B cell (primary cell): ENCODE measurements around the gene ITPR1. TPM values are rescaled to one million over a fixed set of nuclear protein-coding genes. Genes with fewer than 3 reads are reported as not detected.

Experiments used
- ATAC-seq: fragments of 200-7000 bp; cut with Tn5 transposase; one replicate; pipeline ENCODE4 v1.10.0; 2021; ENCODE audit warnings: low read depth, mild to moderate bottlenecking, moderate number of reproducible peaks, moderate library complexity
- CTCF ChIA-PET: fragments of 350-600 bp; sonication (Branson Sonifier 250); formaldehyde crosslinking; loops from one replicate; lab custom pipeline; 2021; ENCODE audit warnings: antibody characterized with exemption, inconsistent platforms; lab: Charles Lee
- POLR2A ChIA-PET: fragments of 350-600 bp; sonication (Branson Sonifier 250); formaldehyde crosslinking; loops from one replicate; lab custom pipeline; 2021; ENCODE audit warnings: antibody characterized with exemption; lab: Charles Lee
- DNase-seq: peaks from one replicate; pipeline ENCODE4 v3.0.0; 2013
- H2AFZ ChIP-seq: 2 replicates; pipeline ENCODE4 v1.6.1; 2012; ENCODE audit warnings: mild to moderate bottlenecking, low read depth, low read length; ENCODE audit not compliant: insufficient read depth, poor library complexity, severe bottlenecking
- H3K27ac ChIP-seq, 2 donors: 1 replicate in 1 of 2; 2 replicates in 1 of 2; pipeline ENCODE4 v1.5.1; 2012 to 2013; ENCODE audit warnings: low read length in 2 of 2, mild to moderate bottlenecking in 2 of 2, moderate library complexity in 1 of 2
- H3K27me3 ChIP-seq, 4 experiments: fragments of 200-600 bp in 1 of 4; sonication (generic) in 1 of 4; replicated peaks in 1 of 4; 1 replicate in 2 of 4; 2 replicates in 2 of 4; pipeline versions ENCODE4 v1.6.1 to v1.7.0; 2013 to 2016; ENCODE audit warnings: low read length in 3 of 4, mild to moderate bottlenecking in 2 of 4, mixed read lengths in 1 of 4, moderate library complexity in 1 of 4; ENCODE audit not compliant: insufficient read depth in 4 of 4, control insufficient read depth in 3 of 4; ENCODE audit errors: control extremely low read depth in 1 of 4
- H3K36me3 ChIP-seq, 2 experiments: replicated peaks in 1 of 2; 1 replicate in 1 of 2; 2 replicates in 1 of 2; pipeline versions ENCODE4 v1.6.1 to v1.7.1; 2013; ENCODE audit warnings: low read length in 1 of 2; ENCODE audit not compliant: insufficient read depth in 2 of 2, control insufficient read depth in 1 of 2; ENCODE audit errors: control extremely low read depth in 1 of 2, extremely low read depth in 1 of 2
- H3K4me1 ChIP-seq, 2 donors: fragments of 200-600 bp in 1 of 2; sonication (generic) in 1 of 2; 1 replicate in 1 of 2; 2 replicates in 1 of 2; pipeline versions ENCODE4 v1.5.1 to v1.6.1; 2013 to 2017; ENCODE audit warnings: low read length in 2 of 2; ENCODE audit not compliant: control insufficient read depth in 2 of 2, insufficient read depth in 2 of 2
- H3K4me2 ChIP-seq: replicated peaks from 2 replicates; pipeline ENCODE3; 2012; ENCODE audit warnings: mild to moderate bottlenecking, low read depth, low read length; ENCODE audit not compliant: poor library complexity, severe bottlenecking
- H3K4me3 ChIP-seq, 5 experiments: fragments of 200-600 bp in 1 of 5; sonication (generic) in 1 of 5; 1 replicate in 3 of 5; 2 replicates in 2 of 5; pipeline versions ENCODE4 v1.5.1 to v1.7.0; 2011 to 2016; ENCODE audit warnings: low read length in 4 of 5, mild to moderate bottlenecking in 4 of 5, low read depth in 2 of 5, control low read depth in 1 of 5, moderate library complexity in 1 of 5; ENCODE audit not compliant: insufficient read depth in 1 of 5; ENCODE audit errors: control extremely low read depth in 1 of 5, extremely low read depth in 1 of 5
- H3K79me2 ChIP-seq: fragments of 200-600 bp; sonication (generic); one replicate; pipeline ENCODE4 v1.6.0; 2016; ENCODE audit warnings: low read length; ENCODE audit not compliant: control insufficient read depth, insufficient read depth
- H3K9ac ChIP-seq: fragments of 200-600 bp; sonication (generic); 2 replicates; pipeline ENCODE4 v1.6.1; 2017; ENCODE audit warnings: mild to moderate bottlenecking, low read length, moderate library complexity
- H3K9me3 ChIP-seq, 3 donors: one replicate each; pipeline versions ENCODE4 v1.6.1 to v1.7.1; 2013; ENCODE audit warnings: low read length in 2 of 3; ENCODE audit not compliant: control insufficient read depth in 2 of 3, insufficient read depth in 1 of 3; ENCODE audit errors: control extremely low read depth in 1 of 3
- H4K20me1 ChIP-seq: 2 replicates; pipeline ENCODE4 v1.6.0; 2012; ENCODE audit warnings: mild to moderate bottlenecking, low read length; ENCODE audit not compliant: insufficient read depth, control insufficient read depth, poor library complexity, severe bottlenecking
- H3K27ac Mint-ChIP-seq: one replicate; pipeline ENCODE4 v1.8.0; 2021; ENCODE audit warnings: mixed read lengths
- H3K27me3 Mint-ChIP-seq: one replicate; pipeline ENCODE4 v1.8.0; 2021; ENCODE audit warnings: mixed read lengths
- H3K4me1 Mint-ChIP-seq: one replicate; pipeline ENCODE4 v1.8.0; 2021; ENCODE audit warnings: mixed read lengths
- H3K4me3 Mint-ChIP-seq: one replicate; pipeline ENCODE4 v1.8.0; 2021; ENCODE audit warnings: mixed read lengths
- H3K9me3 Mint-ChIP-seq: one replicate; pipeline ENCODE4 v1.8.0; 2022; ENCODE audit warnings: mixed read lengths; ENCODE audit not compliant: insufficient read depth
- EZH2 ChIP-seq: IDR thresholded peaks from 2 replicates; pipeline ENCODE4 v1.6.1; 2012; ENCODE audit warnings: borderline replicate concordance, low read depth, mild to moderate bottlenecking, moderate library complexity, low read length; ENCODE audit not compliant: insufficient read depth, poor library complexity, severe bottlenecking
- WGBS: methylation state at CpG from one replicate; pipeline ENCODE4 v1.1.5; 2013; ENCODE audit warnings: missing lambda C conversion rate; ENCODE audit not compliant: insufficient coverage; 5-methylcytosine and 5-hydroxymethylcytosine counted together
- intact Hi-C: fragments of 100-400 bp; cut with micrococcal nuclease; formaldehyde crosslinking; loops from one replicate; pipeline ENCODE4 v1.10.0; 2022
- polyA plus RNA-seq: library from polyadenylated mRNA; depleted of rRNA; stranded (reverse); fragments of >200 nt; gene quantifications from 2 replicates; pipeline ENCODE4 v1.2.3, GENCODE V29; 2012
- total RNA-seq, 2 donors: library from RNA; stranded (reverse); fragments of 120-200 nt in 1 of 2; gene quantifications; 1 replicate in 1 of 2; 2 replicates in 1 of 2; pipeline versions ENCODE4 v1.2.3 to v1.2.4, GENCODE V29; 2013 to 2022
- TF ChIP-seq, protein P1 (sequence below): fragments of 200-600 bp; IDR thresholded peaks from one replicate; pipeline ENCODE4 v1.8.0; 2022; ENCODE audit warnings: antibody characterized with exemption, mild to moderate bottlenecking

ITPR1 gene
- total and polyA plus RNA-seq, 2 donors (not counting 1 experiment from before 2014, with no cell fraction given): 64.0 to 332 TPM

DNA sequence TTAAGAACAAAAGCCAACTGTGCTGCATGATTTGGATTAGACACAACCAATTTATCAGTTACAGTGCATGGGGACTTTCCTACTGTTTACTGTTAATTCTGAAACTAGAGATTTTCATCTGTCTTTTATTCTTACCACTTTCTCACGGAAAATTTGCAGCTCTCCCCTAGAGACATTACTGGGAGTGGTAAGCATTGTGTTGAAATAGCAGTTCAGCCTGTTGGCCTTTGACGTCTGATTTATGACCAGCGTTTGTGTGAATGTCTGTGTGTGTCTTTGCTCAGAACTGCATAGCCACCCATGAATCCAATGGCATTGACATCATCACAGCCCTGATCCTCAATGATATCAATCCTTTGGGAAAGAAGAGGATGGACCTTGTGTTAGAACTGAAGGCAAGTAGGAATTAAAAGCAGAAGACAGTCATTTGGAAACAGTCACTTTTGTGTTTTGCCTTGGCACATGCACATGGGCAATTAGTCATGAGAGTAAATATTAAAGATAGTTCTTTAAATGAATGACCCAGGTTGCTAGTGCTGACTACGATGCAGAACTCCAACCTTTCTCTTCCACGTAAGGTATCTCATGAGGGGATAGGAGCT lies 283.9 kb downstream of the ITPR1 start:
- Histone ChIP-seq H3K9me3 (no peaks in the 10 kb centered on the region), H3K79me2 (peaks cover 7% of the 10 kb centered on the region), H3K27ac (no peak overlapping the region), H3K4me1 (no peaks in the 10 kb centered on the region), H3K9ac (no peak overlapping the region), H4K20me1 (peaks cover 42% of the 10 kb centered on the region), H2AFZ (no peak overlapping the region), H3K4me2 (no peak overlapping the region), H3K27me3 (no peaks in the 10 kb centered on the region), H3K4me3 (no peak overlapping the region), H3K36me3 (peaks cover 4 to 95% of the 10 kb centered on the region in 2 experiments)
- H3K27me3 Mint-ChIP-seq: no peaks in the 10 kb centered on the region
- no peak for DNase-seq
- no peaks in the 10 kb centered on the region for H3K9me3 Mint-ChIP-seq
- CTCF ChIA-PET: interaction anchor here (0.6 to 1.8 kb wide), 3 partner anchors 11 to 281 kb away, joined by 3 to 5 read pairs (median 4); no protein-coding TSS in a partner anchor
- H3K4me1 Mint-ChIP-seq: no peaks in the 10 kb centered on the region
- H3K27ac Mint-ChIP-seq: peak overlapping the region; percentile 51
- POLR2A ChIA-PET: no interaction called here
- ATAC-seq: no peak
- WGBS: 84% methylated on average over 2 of the region's 5 CpGs
- TF ChIP-seq, protein P1, sequence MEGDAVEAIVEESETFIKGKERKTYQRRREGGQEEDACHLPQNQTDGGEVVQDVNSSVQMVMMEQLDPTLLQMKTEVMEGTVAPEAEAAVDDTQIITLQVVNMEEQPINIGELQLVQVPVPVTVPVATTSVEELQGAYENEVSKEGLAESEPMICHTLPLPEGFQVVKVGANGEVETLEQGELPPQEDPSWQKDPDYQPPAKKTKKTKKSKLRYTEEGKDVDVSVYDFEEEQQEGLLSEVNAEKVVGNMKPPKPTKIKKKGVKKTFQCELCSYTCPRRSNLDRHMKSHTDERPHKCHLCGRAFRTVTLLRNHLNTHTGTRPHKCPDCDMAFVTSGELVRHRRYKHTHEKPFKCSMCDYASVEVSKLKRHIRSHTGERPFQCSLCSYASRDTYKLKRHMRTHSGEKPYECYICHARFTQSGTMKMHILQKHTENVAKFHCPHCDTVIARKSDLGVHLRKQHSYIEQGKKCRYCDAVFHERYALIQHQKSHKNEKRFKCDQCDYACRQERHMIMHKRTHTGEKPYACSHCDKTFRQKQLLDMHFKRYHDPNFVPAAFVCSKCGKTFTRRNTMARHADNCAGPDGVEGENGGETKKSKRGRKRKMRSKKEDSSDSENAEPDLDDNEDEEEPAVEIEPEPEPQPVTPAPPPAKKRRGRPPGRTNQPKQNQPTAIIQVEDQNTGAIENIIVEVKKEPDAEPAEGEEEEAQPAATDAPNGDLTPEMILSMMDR: no peak
- TF ChIP-seq EZH2: no peak
- H3K4me3 Mint-ChIP-seq: no peak overlapping the region
- intact Hi-C loops: no loop called here

DNA sequence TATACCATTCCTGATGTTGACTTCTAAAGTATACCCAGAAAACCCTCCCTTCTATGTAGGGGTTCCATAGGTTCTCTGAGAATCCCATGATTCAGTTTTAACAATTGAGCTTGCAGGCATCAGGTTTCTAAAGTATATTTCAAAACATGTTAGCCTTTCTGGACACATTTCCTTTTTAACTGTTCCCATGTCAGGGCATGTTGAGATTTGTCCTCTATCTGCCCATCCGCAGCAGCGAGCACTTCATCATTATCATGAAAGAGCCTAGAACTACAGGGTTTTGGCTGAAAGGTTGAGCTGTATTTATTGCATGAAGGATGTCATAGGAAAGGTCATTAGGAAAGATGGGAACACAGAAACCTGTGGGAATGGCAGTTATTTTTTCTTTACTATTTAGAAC lies 285.0 kb downstream of the ITPR1 start:
- H3K9ac ChIP-seq: no peak overlapping the region
- no peak for DNase-seq
- ChIA-PET POLR2A (no interaction called here), CTCF (interaction anchor here (1.7 to 2.7 kb wide), 3 partner anchors 12 to 280 kb away, joined by 4 to 8 read pairs (median 5); no protein-coding TSS in a partner anchor)
- WGBS: no CpG with 5 or more reads among the region's 2 CpGs
- no peaks in the 10 kb centered on the region for H3K4me1 ChIP-seq
- no peaks in the 10 kb centered on the region for H3K27me3 Mint-ChIP-seq
- H3K4me3 ChIP-seq: no peak overlapping the region
- no peaks in the 10 kb centered on the region for H3K9me3 ChIP-seq
- no peak for ATAC-seq
- intact Hi-C loops: no loop called here
- no peak overlapping the region for H3K27ac Mint-ChIP-seq
- peaks cover 7% of the 10 kb centered on the region for H3K79me2 ChIP-seq
- no peak overlapping the region for H2AFZ ChIP-seq
- no peak overlapping the region for H3K4me2 ChIP-seq
- H3K4me3 Mint-ChIP-seq: no peak overlapping the region
- no peaks in the 10 kb centered on the region for H3K9me3 Mint-ChIP-seq
- H4K20me1 ChIP-seq: peaks cover 32% of the 10 kb centered on the region
- no peak overlapping the region for H3K27ac ChIP-seq
- H3K27me3 ChIP-seq: no peaks in the 10 kb centered on the region
- no peaks in the 10 kb centered on the region for H3K4me1 Mint-ChIP-seq
- TF ChIP-seq, protein P1: no peak
- TF ChIP-seq EZH2: no peak
- H3K36me3 ChIP-seq: peaks cover 6 to 95% of the 10 kb centered on the region in 2 experiments
